CD4-positive, alpha-beta T cell treated with Interleukin-12 subunit alpha and Interleukin-12 subunit beta, for 1 hour (primary cell): ENCODE measurements around the gene CLPTM1L.

Source experiments
- DNase-seq: peaks from one replicate; pipeline ENCODE4 v3.0.0-alpha.2; 2020

CLPTM1L gene

GRCh38 chr5:1270933-1271914 lies 73.7 kb downstream of the CLPTM1L start:
- DNase-seq = no peak

GRCh38 chr5:1270426-1270825 lies 74.5 kb downstream of the CLPTM1L start:
- DNase-seq = no peak

- peak; percentile 19 for DNase-seq
Observed at GRCh38 chr5:1268666-1269065, 76.2 kb downstream of the CLPTM1L start.

GRCh38 chr5:1268056-1268455 lies 76.8 kb downstream of the CLPTM1L start:
- DNase-seq = no peak
